ENCODE measurements around the gene GPR17. TPM values are rescaled to one million over a fixed set of nuclear protein-coding genes. Genes with fewer than 3 reads are reported as not detected.

GPR17 gene
- total RNA-seq, 1 donor from 2014 or later = 0.25 TPM

DNA sequence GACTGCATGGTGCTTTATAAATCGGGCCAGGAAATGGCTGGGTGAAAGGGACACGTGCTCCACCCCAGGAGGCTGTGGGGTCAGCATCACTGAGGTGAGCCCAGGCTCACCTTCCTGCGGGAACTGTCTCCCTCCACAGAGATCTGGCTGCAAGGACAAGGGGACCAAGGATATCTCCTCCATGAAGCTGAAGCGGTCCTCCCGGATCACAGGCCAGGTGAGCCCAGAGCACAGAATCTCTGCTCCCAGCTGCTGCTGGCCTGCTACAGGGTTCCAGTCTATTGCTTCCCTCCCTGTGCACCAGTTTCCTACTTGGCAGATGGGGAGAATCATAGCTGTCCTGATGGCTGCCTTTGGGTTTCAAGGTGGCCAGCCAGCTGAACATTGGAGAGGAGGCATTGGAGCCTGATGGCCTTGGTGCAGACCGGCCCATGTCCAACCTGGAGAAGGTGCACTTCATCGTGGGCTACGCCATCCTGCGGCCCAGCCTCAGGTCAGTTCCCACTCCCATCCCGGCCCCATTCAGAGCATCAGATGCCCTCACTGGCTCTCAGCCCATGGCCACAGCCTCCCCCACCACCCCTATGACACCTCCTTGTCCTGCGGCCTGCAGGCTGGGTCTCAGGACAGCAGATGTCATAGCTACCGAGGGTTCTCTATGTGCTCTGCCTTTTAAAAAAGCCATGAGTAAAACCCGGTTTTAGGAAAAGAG is 33.7 kb upstream of the GPR17 start:
- DNase-seq = peak; percentile 18
- intact Hi-C loops (cut with micrococcal nuclease) = no loop called here
- no peak for ATAC-seq

DNA sequence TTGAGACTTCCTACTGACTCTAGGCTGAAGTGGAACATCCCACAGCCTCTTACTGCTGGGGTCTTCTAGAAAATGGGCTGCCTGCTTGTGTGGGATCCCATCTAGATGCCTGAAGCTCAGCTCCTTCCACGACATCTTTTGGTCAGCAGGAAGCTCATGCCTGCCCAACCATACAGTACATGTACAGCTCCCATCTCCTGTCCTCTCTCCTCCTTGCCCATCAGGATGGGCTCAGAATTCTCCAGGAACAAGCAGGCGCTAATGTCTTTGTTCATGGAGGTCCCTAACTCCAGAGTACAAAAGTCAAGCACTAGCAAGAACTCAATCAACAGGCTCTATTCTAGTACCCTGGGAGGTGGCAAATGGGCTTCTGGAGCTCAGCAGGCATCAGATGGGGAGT is 31.7 kb upstream of the GPR17 start:
- DNase-seq (peak; percentile 11), ATAC-seq (no peak)
- intact Hi-C loops (cut with micrococcal nuclease) = no loop called here

DNA sequence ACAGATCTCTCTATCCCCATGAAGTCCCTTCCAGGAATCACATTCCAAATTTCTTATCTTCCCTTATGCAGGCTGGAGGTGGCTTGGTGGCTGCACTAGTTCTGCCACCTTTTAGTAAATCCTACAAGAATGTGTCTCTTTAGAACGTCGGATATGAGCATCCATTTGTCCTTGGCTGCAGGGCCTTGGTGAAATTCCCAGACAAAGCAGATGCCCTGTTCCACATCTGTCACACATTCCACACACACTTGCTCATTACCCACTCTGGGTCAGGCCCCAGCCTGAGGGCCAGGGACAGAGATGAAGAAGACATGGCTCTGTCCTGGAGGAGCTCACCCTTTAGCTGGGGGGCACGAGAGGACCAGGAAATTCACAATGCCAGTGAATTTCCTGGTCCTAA is 31.2 kb upstream of the GPR17 start:
- ATAC-seq = no peak
- no peak for DNase-seq
- intact Hi-C loops (cut with micrococcal nuclease) = no loop called here

DNA sequence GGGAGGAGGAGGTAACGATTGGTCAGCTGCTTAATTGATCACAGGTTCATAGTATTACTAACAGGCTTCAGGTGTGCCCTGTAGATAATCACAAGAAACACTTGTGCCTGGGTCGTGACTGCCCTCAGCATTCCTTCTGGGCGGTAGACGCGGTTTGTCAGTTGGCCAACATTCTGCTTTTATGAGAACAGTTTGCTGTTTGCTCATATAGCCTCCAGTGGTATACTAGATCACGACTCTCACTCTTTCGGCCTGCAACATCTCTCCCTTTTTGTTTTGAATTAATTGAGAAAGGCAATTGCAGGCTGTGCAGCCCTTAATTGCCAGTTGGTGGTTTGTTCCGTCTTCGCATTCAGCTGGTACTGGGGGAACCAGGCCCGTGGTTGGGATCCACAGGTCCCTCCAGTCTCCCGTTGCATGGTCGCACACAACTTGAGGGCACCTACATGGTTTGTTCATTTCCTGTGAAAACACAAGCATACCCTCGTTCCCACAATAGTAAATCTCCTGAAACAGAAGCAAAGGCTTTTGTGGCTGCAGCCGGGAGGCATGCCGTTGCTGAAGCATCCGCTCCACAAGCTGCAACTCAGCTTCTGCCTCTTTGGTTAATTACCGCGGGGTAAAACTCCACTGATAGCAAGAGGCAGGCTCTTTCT is 30.3 kb upstream of the GPR17 start:
- intact Hi-C loops (cut with micrococcal nuclease) = no loop called here
- ATAC-seq = no peak

DNA sequence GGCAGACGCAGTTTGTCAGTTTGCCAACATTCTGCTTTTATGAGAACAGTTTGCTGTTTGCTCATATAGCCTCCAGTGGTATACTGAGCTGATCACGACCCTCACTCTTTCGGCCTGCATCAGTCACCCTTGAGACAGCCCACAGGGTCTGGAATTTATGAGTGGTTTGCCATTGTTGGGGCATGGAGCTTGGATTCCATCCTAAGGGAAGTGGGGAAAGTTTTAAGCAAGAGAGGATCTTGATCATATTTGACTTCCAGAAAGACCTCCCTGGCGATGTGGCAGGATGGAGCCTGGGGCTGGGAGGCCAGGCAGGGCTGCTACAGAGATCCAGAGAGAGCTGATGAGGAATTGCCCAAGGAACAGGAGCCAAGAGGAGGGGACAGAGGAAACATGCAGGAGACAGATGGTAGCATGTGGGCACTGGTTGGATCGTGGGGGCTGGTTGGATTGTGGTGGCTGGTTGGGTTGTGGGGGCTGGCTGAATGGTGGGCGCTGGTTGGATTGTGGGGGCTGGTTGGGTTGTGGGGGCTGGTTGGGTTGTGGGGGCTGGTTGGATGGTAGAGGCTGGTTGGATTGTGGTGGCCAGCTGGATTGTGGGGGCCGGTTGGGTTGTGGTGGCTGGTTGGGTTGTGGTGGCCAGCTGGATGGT is 27.3 kb upstream of the GPR17 start:
- ATAC-seq (no peak), DNase-seq (peak; percentile 24)
- intact Hi-C loops (cut with micrococcal nuclease) = no loop called here

More for the DNA sequence above, 30.3 kb upstream of the GPR17 start:
- DNase-seq = peak; percentile 5

DNA sequence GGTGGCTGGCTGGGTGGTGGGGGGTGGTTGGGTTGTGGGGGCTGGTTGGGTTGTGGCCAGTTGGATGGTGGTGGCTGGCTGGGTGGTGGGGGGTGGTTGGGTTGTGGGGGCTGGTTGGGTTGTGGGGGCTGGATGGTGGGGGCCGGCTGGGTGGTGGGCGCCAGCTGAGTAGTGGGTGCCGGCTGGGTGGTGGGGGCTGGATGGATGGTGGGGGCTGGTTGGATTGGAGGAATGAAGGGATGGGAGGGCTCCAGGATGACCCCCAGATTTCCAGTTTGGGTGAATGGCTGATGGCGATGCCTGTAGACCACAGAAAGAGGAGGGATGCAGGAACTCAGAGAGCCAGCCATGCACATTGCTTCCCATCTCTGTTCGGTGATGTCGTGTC is 26.8 kb upstream of the GPR17 start:
- intact Hi-C loops (cut with micrococcal nuclease) = no loop called here
- no peak for DNase-seq
- no peak for ATAC-seq

DNA sequence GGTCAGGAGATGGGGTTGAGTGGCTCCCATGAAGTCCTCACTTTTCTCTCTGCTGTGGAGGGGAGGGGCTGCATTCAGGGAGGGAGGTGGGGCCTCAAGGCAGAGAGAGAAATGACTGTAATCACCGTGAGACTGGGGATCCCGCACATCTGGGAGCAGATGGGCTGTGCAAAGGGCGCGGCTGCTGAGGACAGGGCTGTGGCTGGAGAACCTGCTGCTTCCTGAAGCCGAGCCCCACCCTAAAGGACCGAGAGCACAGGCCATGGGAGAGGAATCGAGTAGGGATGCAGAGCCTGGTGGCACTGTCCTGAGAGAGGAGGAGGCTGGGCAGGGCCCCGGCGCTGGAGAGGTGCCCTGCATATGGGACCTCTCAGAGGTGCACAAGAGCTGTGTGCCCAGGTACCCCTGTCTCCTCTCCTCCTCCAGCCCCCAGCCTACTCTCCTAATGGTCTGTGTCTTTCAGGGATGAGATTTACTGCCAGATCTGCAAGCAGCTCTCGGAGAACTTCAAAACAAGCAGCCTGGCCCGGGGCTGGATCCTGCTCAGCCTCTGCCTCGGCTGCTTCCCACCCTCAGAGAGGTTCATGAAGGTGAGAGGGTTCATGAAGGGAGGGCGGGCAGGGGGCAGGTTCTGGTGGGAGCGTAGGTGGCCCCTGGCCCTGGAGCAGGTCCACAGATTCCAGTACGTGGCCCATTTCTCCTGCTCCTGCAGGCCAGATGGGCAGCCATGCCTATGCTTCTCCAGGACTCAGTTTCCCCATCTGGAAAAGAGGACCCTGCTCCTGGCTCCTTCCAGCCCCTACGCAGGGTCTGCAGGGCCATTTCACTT is 25.9 kb upstream of the GPR17 start:
- DNase-seq = no peak
- intact Hi-C loops (cut with micrococcal nuclease) = no loop called here
- ATAC-seq = no peak

DNA sequence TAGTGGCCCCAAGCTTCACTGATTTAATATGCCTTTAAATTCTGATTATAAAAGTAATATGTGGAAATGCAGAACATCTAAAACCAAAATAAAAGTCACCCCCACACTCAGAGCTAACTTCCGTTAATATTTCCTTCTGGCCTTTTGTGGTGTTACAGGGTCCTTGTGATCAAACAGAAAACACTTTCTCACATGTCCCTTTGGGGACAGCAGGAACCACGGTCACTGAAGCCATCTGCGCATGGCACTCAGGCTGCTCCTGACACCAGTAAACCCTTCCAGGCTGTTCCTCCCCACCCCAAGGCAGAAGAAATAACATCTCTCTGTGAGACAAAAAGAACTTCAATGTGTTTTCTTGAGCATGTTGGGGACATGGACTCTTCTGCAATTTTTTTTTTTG is 25.1 kb upstream of the GPR17 start:
- intact Hi-C loops (cut with micrococcal nuclease) = no loop called here
- DNase-seq (no peak), ATAC-seq (no peak)

DNA sequence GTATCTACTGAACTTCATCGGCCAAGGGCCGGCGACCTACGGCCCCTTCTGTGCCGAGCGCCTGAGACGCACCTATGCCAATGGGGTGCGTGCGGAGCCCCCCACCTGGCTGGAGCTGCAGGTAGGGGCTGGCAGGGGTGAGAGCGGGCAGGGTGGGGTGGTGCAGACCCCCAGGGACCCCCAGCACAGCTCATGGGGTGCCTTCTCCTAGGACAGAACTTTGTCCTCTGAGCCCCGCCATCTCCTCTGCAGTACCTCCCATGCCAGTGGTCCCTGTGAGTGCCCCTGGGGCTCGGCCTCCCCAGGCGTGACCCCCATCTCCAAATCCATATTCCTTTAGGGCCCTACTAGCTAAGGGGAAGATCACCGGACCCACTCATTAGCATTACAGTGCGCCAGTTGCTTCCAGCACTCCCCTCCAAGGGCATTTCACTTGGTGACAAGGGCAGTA is 23.9 kb upstream of the GPR17 start:
- DNase-seq (no peak), ATAC-seq (no peak)
- intact Hi-C loops (cut with micrococcal nuclease) = no loop called here

DNA sequence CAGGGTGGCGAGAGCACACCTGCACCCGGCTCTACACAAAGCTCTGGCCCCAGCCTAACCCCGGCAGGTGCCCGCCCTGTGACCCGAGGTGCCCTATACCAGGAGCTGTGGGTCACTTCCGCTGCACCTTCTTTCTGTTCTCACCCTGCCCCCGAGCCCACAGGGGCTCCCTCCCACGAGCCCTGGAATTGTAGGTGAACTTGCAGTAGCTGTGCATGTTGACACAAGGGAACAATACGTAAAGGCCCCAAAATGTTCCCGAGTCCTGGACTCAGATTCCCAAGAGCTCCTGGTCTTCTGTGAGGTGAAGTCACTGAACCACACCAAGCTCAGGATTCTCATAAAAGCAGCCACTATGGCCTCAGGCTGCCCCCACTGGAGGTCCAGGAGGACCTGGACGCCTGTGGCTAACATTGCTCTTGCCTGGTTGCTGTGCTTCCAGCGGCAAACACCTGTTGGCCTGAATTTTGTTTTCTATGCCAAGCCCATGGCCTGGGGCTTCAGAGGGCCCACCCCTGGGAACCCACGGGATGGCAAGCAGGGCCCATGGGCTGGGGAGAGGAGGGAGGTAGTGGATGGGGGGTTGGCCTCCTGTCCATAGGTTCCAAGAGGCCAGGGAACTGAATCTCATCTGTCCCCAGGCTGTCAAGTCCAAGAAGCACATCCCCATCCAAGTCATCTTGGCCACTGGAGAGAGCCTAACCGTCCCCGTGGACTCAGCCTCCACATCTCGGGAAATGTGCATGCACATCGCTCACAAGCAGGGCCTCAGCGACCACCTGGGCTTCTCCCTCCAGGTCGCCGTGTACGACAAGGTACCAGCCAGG is 23.2 kb upstream of the GPR17 start:
- DNase-seq = no peak
- intact Hi-C loops (cut with micrococcal nuclease) = no loop called here
- no peak for ATAC-seq

DNA sequence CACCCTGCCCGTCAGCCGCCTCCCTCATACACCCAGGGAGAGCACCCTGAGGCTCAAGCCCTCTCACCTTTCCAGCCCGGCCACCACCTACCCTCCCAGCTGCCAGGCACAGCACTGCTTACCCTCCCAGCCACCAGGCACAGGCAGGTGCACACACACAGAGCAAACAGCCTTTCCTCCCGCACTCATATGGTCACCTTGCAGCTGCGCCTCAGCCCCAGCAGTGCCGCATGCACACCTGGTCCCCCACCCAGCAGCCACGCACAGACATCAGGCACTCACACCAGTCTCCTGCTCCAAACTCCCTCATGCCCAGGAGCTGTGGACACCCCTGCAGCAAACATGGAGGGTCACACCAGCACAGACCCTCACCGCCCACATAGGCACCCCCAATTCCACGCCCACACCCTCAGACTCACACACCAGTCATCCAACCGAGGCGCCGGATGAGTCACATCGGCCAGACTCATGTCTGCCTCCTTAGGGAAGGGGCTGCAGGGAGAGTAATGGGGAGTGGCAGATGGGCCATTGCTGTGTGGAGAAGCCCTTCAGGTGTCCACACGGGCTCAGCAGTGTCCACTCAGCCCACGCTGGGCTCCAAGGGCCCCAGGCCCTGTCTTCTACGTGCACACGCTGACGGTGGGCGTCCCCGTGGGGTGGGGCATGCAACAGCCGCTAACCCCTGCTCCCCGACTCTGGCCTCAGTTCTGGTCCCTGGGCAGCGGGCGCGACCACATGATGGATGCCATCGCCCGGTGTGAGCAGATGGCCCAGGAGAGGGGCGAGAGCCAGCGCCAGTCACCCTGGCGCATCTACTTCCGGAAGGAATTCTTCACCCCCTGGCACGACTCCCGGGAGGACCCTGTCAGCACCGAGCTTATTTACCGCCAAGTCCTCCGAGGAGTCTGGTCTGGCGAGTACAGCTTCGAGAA is 22.3 kb upstream of the GPR17 start:
- intact Hi-C loops (cut with micrococcal nuclease) = no loop called here
- ATAC-seq (no peak), DNase-seq (peak; percentile 28)

DNA sequence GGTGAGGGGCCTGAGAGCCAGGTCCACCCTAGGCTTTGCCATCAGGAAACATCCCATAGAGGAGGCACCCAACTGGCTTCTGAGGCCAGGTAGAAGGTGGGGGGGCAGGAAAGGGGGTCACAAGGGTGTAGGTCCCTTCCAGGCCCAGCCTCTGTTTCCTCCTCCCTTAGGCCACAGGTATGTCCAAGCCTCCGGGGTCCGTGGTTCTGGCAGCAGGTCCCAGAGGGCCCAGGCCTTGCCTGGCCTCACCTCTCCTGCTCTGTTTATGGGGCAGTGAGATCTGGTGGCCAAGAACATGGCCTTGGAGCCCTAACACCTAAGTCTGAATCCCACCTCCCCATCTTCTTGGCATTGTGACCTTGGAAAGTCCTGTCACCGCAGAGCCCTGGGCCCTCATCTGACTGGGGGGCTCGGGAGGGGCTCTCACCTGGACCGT is 21.6 kb upstream of the GPR17 start:
- DNase-seq = no peak
- intact Hi-C loops (cut with micrococcal nuclease) = no loop called here
- ATAC-seq = no peak

DNA sequence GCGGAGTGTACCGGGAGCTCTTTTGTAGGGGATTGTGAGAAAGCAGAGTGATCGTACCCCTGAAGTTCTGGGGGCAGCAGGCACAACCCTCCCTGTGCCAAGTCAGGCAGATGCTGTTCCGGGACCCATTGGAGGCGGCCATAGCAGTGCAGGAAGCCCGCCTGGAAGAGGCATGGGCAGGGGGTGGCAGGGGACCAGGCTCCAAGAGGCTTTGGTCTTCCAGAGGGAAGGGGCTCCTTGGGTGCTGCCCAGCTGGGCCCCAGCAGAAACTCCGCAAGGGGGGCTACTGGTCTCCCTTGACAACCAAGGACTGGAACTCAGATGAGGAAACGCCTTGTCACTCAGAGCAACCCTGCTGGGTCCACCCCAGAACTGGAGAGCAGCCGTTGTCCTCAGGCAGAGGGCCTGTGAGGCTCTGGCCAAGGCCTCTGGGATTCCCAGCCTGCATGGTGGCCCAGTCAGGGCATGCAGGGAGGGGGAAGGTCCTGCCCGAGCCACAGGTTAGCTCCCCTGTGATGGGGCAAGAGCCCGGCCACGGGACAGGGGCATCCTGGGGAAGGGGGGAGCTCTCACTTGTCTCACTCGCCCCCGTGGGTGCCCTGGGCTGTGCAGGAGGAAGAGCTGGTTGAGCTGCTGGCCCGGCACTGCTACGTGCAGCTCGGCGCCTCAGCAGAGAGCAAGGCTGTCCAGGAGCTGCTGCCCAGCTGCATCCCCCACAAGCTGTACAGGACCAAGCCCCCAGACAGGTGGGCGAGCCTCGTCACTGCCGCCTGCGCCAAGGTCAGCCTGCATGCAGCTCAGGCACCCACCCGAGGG is 21.0 kb upstream of the GPR17 start:
- intact Hi-C loops (cut with micrococcal nuclease) = no loop called here
- DNase-seq (no peak), ATAC-seq (no peak)

DNA sequence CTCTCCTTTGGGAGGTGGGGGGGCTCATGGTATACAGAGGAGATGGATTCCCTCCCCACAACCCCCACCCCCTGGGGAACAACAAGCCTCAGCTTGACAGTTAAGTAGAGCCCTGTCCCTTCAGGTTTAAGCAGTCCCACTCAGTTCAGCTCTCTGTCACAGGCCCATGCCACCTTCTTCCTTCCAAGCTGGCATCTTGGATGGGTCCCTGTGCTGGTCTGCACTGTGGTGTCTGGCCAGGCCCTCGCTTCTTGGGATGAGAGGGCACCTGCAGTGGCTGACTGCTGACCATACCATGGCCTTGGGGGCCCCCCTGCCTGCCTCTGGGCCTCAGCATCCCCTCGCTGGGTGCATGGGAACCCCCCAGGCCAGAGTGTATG is 20.4 kb upstream of the GPR17 start:
- ATAC-seq (no peak), DNase-seq (no peak)
- intact Hi-C loops (cut with micrococcal nuclease) = no loop called here

DNA sequence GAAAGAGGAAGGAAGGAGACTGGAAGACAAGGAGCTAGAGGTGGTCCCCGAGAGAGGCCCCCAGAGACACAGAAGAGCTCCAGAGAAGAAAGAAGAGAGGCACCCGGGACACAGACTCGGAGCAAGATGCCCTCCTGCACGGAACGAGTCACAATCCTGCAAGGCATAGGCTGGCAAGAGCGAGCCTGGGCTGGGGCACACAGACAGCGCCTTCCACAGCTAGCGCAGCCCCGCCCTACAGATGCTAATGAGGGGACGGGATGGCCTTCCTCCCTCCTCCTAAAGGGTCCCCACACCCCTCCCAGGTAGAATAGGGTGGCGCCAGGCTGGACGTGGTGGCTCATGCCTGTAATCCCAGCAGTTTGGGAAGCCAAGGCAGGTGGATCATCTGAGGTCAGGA is 19.8 kb upstream of the GPR17 start:
- no peak for ATAC-seq
- intact Hi-C loops (cut with micrococcal nuclease) = no loop called here

DNA sequence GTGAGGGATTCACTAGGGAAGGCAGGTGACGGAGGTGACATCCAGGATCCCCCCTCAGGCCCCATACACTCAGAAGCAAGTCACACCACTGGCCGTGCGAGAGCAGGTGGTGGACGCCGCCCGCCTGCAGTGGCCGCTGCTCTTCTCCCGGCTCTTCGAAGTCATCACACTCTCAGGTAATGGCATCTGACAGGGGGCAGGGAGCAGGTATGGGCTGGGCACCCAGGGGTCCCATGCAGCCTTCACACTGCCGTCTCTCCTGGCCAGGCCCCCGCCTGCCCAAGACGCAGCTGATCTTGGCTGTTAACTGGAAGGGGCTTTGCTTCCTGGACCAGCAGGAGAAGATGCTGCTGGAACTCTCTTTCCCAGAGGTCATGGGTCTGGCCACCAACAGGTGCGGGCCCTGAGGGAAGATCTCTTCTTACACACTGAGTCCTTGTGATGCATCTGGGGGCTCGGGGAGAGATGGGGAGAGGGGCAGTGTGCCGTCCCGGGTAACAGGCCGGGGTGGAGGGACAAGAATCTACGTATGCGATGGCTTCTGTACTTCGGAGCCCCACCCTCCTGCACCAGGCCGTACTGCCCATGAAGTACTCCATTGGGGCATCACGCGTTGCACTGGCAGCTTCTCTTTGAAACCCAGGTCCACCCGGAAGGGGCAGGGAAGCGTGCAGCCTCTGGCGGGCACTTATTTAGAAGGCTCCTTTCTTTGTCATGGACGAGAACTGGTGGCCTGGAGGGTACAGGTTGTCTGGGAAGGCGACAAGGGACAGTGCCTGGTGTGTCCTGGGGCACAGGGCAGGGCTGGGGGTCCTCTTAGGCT is 18.8 kb upstream of the GPR17 start:
- ATAC-seq = no peak
- intact Hi-C loops (cut with micrococcal nuclease) = no loop called here
- no peak for DNase-seq

More for the DNA sequence above, 19.8 kb upstream of the GPR17 start:
- DNase-seq = no peak
